SK-N-SH (cell line): ENCODE measurements around the gene FOXM1. TPM values are rescaled to one million over a fixed set of nuclear protein-coding genes. Genes with fewer than 3 reads are reported as not detected.

Source experiments
- CTCF ChIA-PET: fragments of 300-600, 350-600 bp; formaldehyde crosslinking; extraction: SDS; loops from one replicate; lab custom pipeline; 2021; lab: Yijun Ruan, JAX
- POLR2A ChIA-PET: fragments of 350-600 bp; sonication (Branson Sonifier 250); formaldehyde crosslinking; extraction: SDS; loops from one replicate; lab custom pipeline; 2020; ENCODE audit warnings: antibody characterized with exemption, inconsistent platforms; lab: Yijun Ruan, JAX
- DNase-seq: peaks from one replicate; pipeline ENCODE4 v3.0.0; 2012
- H2AFZ ChIP-seq: fragments of 200-600 bp; sonication (generic); 2 replicates; pipeline ENCODE4 v1.8.1; 2016; ENCODE audit warnings: antibody characterized with exemption, mild to moderate bottlenecking, low read depth
- H3F3A ChIP-seq: fragments of 200-600 bp; sonication (generic); replicated peaks from 2 replicates; pipeline ENCODE3; 2016; ENCODE audit warnings: antibody characterized with exemption, mild to moderate bottlenecking; ENCODE audit not compliant: insufficient read depth
- H3K27ac ChIP-seq, 2 experiments: fragments of 200-500 bp in 1 of 2; fragments of 200-600 bp in 1 of 2; sonication (Bioruptor generic) in 1 of 2; sonication (generic), shearing (Covaris generic) in 1 of 2; 2 replicates each; pipeline versions ENCODE4 v1.5.1 to v1.6.1; 2014 to 2016; ENCODE audit warnings: low read depth in 2 of 2, inconsistent platforms in 1 of 2, low read length in 1 of 2, mild to moderate bottlenecking in 1 of 2, mixed read lengths in 1 of 2
- H3K27me3 ChIP-seq: fragments of 200-600 bp; sonication (generic), shearing (Covaris generic); 2 replicates; pipeline ENCODE4 v1.6.1; 2016; ENCODE audit warnings: mixed run types; ENCODE audit not compliant: insufficient read depth
- H3K36me3 ChIP-seq, 2 experiments: fragments of 200-500 bp in 1 of 2; fragments of 200-600 bp in 1 of 2; sonication (Bioruptor generic) in 1 of 2; sonication (generic) in 1 of 2; replicated peaks in 1 of 2; 2 replicates each; pipeline versions ENCODE3 to v1.5.1; 2014 to 2016; ENCODE audit warnings: low read length in 1 of 2, mild to moderate bottlenecking in 1 of 2; ENCODE audit not compliant: insufficient read depth in 2 of 2, control insufficient read depth in 1 of 2
- H3K4me1 ChIP-seq, 2 experiments: fragments of 200-500 bp in 1 of 2; fragments of 200-600 bp in 1 of 2; sonication (Bioruptor generic) in 1 of 2; sonication (generic), shearing (Covaris generic) in 1 of 2; 2 replicates each; pipeline versions ENCODE4 v1.5.1 to v1.6.1; 2014 to 2016; ENCODE audit warnings: low read depth in 1 of 2, low read length in 1 of 2, mixed run types in 1 of 2; ENCODE audit not compliant: insufficient read depth in 2 of 2, control insufficient read depth in 1 of 2
- H3K4me2 ChIP-seq: fragments of 200-600 bp; sonication (generic), shearing (Covaris generic); 2 replicates; pipeline ENCODE4 v1.6.1; 2017; ENCODE audit warnings: mixed run types
- H3K4me3 ChIP-seq, 2 experiments: fragments of 200-500 bp in 1 of 2; fragments of 200-600 bp in 1 of 2; sonication (Bioruptor generic) in 1 of 2; sonication (generic), shearing (Covaris generic) in 1 of 2; 2 replicates each; pipeline versions ENCODE4 v1.5.1 to v1.8.1; 2014 to 2016; ENCODE audit warnings: low read depth in 2 of 2, inconsistent platforms in 1 of 2, low read length in 1 of 2, mild to moderate bottlenecking in 1 of 2, mixed read lengths in 1 of 2, moderate library complexity in 1 of 2
- H3K79me2 ChIP-seq: fragments of 200-600 bp; sonication (generic); 2 replicates; pipeline ENCODE4 v1.8.1; 2017; ENCODE audit warnings: mild to moderate bottlenecking; ENCODE audit not compliant: insufficient read depth
- H3K9ac ChIP-seq: fragments of 200-600 bp; sonication (generic); 2 replicates; pipeline ENCODE4 v1.6.1; 2017; ENCODE audit warnings: mixed run types
- H3K9me2 ChIP-seq: fragments of 200-600 bp; sonication (generic); 2 replicates; pipeline ENCODE4 v1.6.1; 2017; ENCODE audit warnings: mixed run types
- H3K9me3 ChIP-seq: fragments of 200-600 bp; sonication (generic); 2 replicates; pipeline ENCODE4 v1.6.1; 2017; ENCODE audit warnings: mixed run types, mild to moderate bottlenecking, moderate library complexity
- H4K20me1 ChIP-seq: fragments of 200-600 bp; sonication (generic); 2 replicates; pipeline ENCODE4 v1.6.1; 2017; ENCODE audit warnings: mild to moderate bottlenecking, mixed run types; ENCODE audit not compliant: insufficient read depth
- CHD2 ChIP-seq: fragments of 150-350 bp; IDR thresholded peaks from 2 replicates; pipeline ENCODE4 v1.6.1; 2018; ENCODE audit warnings: low read length; ENCODE audit not compliant: partially characterized antibody
- FOSL2 ChIP-seq: IDR thresholded peaks from 2 replicates; pipeline ENCODE4 v1.4.0; 2012; ENCODE audit warnings: low read depth, mild to moderate bottlenecking, moderate library complexity, borderline replicate concordance
- FOXJ3 ChIP-seq: sonication (generic); formaldehyde crosslinking; IDR thresholded peaks from 2 replicates; pipeline ENCODE4 v1.5.1; 2020; ENCODE audit warnings: mild to moderate bottlenecking, missing genetic modification reagents
- FOXM1 ChIP-seq: IDR thresholded peaks from 2 replicates; pipeline ENCODE4 v1.4.0; 2012; ENCODE audit warnings: low read depth, mild to moderate bottlenecking
- MEF2A ChIP-seq: IDR thresholded peaks from 2 replicates; pipeline ENCODE4 v1.4.0; 2012; ENCODE audit warnings: low read depth, borderline replicate concordance
- MXI1 ChIP-seq: IDR thresholded peaks from 2 replicates; pipeline ENCODE4 v1.6.1; 2012; ENCODE audit warnings: mild to moderate bottlenecking, low read depth, low read length, improper control_type of control experiment
- NRF1 ChIP-seq: IDR thresholded peaks from 2 replicates; pipeline ENCODE4 v1.6.1; 2012; ENCODE audit warnings: low read depth, mild to moderate bottlenecking, low read length
- PBX3 ChIP-seq: IDR thresholded peaks from 2 replicates; pipeline ENCODE4; 2012
- POLR2AphosphoS5 ChIP-seq: IDR thresholded peaks from 2 replicates; pipeline ENCODE4 v1.6.1; 2012; ENCODE audit warnings: low read depth, low read length
- RAD21 ChIP-seq: IDR thresholded peaks from 2 replicates; pipeline ENCODE4 v1.6.1; 2012; ENCODE audit warnings: mild to moderate bottlenecking, low read length
- SIN3A ChIP-seq: IDR thresholded peaks from 2 replicates; pipeline ENCODE4 v1.6.1; 2012; ENCODE audit warnings: low read depth, mild to moderate bottlenecking, low read length, moderate library complexity, borderline replicate concordance
- SMC3 ChIP-seq: IDR thresholded peaks from 2 replicates; pipeline ENCODE4 v1.6.1; 2012; ENCODE audit warnings: low read depth, low read length, improper control_type of control experiment
- TAF1 ChIP-seq: IDR thresholded peaks from 2 replicates; pipeline ENCODE4 v1.6.1; 2012; ENCODE audit warnings: low read depth, mild to moderate bottlenecking, low read length, moderate library complexity, borderline replicate concordance
- TCF12 ChIP-seq: IDR thresholded peaks from 2 replicates; pipeline ENCODE4 v1.4.0; 2012
- USF1 ChIP-seq: IDR thresholded peaks from 2 replicates; pipeline ENCODE4 v1.4.0; 2012; ENCODE audit warnings: low read depth, borderline replicate concordance
- YY1 ChIP-seq: IDR thresholded peaks from 2 replicates; pipeline ENCODE4 v1.4.0; 2012; ENCODE audit warnings: low read depth, mild to moderate bottlenecking
- WGBS: methylation state at CpG from one replicate; pipeline ENCODE4 v1.1.6; 2017; ENCODE audit warnings: low lambda C conversion rate; 5-methylcytosine and 5-hydroxymethylcytosine counted together
- polyA plus RNA-seq, 3 experiments: library from polyadenylated mRNA; depleted of rRNA; stranded (reverse); fragments of >200 nt; gene quantifications; 2 replicates each; pipeline ENCODE4 v1.2.3, GENCODE V29; 2012
- TF ChIP-seq, protein P1 (sequence below): fragments of 200-600 bp; sonication (generic); IDR thresholded peaks from 2 replicates; pipeline ENCODE4 v1.6.1; 2017; ENCODE audit warnings: antibody characterized with exemption, mild to moderate bottlenecking, moderate library complexity
- TF ChIP-seq, protein P2 (sequence below): IDR thresholded peaks from 2 replicates; pipeline ENCODE4 v1.4.0; 2012; ENCODE audit warnings: low read depth, borderline replicate concordance

Gene FOXM1
- polyA plus RNA-seq, 1 of the 3 experiments (the other 2 are of a cell fraction) = 29.9 TPM

GRCh38 chr12:2904260-2904659 lies 27.3 kb upstream of the FOXM1 start:
- no peak for DNase-seq
- no peak overlapping the region for H2AFZ ChIP-seq
- no peak for TF ChIP-seq FOXM1
- TF ChIP-seq, protein P1, sequence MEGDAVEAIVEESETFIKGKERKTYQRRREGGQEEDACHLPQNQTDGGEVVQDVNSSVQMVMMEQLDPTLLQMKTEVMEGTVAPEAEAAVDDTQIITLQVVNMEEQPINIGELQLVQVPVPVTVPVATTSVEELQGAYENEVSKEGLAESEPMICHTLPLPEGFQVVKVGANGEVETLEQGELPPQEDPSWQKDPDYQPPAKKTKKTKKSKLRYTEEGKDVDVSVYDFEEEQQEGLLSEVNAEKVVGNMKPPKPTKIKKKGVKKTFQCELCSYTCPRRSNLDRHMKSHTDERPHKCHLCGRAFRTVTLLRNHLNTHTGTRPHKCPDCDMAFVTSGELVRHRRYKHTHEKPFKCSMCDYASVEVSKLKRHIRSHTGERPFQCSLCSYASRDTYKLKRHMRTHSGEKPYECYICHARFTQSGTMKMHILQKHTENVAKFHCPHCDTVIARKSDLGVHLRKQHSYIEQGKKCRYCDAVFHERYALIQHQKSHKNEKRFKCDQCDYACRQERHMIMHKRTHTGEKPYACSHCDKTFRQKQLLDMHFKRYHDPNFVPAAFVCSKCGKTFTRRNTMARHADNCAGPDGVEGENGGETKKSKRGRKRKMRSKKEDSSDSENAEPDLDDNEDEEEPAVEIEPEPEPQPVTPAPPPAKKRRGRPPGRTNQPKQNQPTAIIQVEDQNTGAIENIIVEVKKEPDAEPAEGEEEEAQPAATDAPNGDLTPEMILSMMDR = no peak
- TF ChIP-seq, protein P2, sequence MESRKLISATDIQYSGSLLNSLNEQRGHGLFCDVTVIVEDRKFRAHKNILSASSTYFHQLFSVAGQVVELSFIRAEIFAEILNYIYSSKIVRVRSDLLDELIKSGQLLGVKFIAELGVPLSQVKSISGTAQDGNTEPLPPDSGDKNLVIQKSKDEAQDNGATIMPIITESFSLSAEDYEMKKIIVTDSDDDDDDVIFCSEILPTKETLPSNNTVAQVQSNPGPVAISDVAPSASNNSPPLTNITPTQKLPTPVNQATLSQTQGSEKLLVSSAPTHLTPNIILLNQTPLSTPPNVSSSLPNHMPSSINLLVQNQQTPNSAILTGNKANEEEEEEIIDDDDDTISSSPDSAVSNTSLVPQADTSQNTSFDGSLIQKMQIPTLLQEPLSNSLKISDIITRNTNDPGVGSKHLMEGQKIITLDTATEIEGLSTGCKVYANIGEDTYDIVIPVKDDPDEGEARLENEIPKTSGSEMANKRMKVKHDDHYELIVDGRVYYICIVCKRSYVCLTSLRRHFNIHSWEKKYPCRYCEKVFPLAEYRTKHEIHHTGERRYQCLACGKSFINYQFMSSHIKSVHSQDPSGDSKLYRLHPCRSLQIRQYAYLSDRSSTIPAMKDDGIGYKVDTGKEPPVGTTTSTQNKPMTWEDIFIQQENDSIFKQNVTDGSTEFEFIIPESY = no peak
- TF ChIP-seq CHD2 = no peak
- TF ChIP-seq NRF1 = no peak
- TF ChIP-seq MEF2A = no peak
- no peak for TF ChIP-seq YY1
- TF ChIP-seq USF1 = no peak
- TF ChIP-seq MXI1 = no peak
- TF ChIP-seq POLR2AphosphoS5 = no peak
- no peak for TF ChIP-seq SIN3A
- no peak for TF ChIP-seq FOSL2
- no peak for TF ChIP-seq PBX3
- no peak for TF ChIP-seq TCF12
- TF ChIP-seq FOXJ3 (CRISPR knock-in tag) = no peak
- no peak for TF ChIP-seq TAF1
- no peak for TF ChIP-seq RAD21
- no peak for TF ChIP-seq SMC3
- TF ChIP-seq, all 33 proteins: peak for 0
- peaks cover 39% of the 10 kb centered on the region; the same call in 1 of the 2 replicates for H4K20me1 ChIP-seq
- H3K4me1 ChIP-seq = peaks cover 0 to 6% of the 10 kb centered on the region in 2 experiments; a peak in 2 of 4 replicates
- no peaks in the 10 kb centered on the region for H3K36me3 ChIP-seq
- POLR2A ChIA-PET = interaction anchor here (0.7 kb wide), 1 partner anchor 14 kb away, joined by 3 read pairs; no protein-coding TSS in a partner anchor
- CTCF ChIA-PET = interaction anchor here (0.6 to 0.8 kb wide), 2 partner anchors 101 to 582 kb away, joined by 3 to 4 read pairs; no protein-coding TSS in a partner anchor
- H3K27me3 ChIP-seq = no peaks in the 10 kb centered on the region
- H3K9me3 ChIP-seq = no peaks in the 10 kb centered on the region
- no peak overlapping the region for H3K4me3 ChIP-seq
- peaks cover 13% of the 10 kb centered on the region for H3F3A ChIP-seq
- no peak overlapping the region for H3K9ac ChIP-seq
- no peak overlapping the region for H3K4me2 ChIP-seq
- no peak overlapping the region for H3K27ac ChIP-seq
- 94% methylated on average over 2 of the region's 2 CpGs for WGBS
- peaks cover 95% of the 10 kb centered on the region for H3K79me2 ChIP-seq
- no peaks in the 10 kb centered on the region for H3K9me2 ChIP-seq
